SW480 (cell line): ENCODE measurements around the gene DUSP7.

Source experiments
- DNase-seq: peaks from one replicate; pipeline ENCODE4 v3.0.0-alpha.2; 2016; ENCODE audit warnings: low spot score

Gene DUSP7

GRCh38 chr3:52028572-52028971, 27.8 kb downstream of the DUSP7 start:
- DNase-seq: no peak

GRCh38 chr3:52026041-52026440, 30.3 kb downstream of the DUSP7 start:
- no peak for DNase-seq

GRCh38 chr3:52025453-52025852, 30.9 kb downstream of the DUSP7 start:
- no peak for DNase-seq

DNA sequence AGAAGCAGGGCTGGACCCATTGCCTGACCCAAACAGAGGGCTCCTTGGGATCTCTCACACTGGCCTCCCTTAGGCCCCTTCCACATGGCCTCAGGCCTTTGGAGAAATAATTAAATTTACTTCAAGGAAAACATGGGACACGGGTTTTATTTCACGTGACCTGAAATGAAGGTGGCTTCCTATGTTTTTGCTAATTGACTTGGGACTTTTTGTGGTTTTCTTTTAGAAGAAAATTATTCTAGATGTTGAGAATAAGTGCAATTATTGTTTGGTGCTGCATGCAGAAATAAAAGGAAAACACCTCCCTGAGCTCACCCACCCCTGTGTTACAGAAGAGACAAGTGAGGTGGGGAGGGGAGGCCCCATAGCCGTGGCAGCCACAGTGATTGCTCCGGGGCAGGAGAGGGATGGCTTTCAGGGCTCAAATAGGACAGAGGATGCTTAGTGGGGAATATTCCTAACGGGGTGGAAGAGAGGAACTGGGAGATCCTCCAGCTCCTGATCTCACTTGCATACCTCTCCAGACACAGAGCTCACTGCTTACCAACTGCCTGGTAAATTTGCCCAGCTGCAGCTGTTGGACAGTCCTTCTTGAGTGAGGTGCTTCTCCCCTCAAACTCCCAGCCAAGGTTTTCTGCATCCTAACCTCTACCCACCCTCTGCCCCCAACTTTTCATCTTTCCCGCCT, 31.5 kb downstream of the DUSP7 start:
- DNase-seq: no peak

- DNase-seq: no peak
These were observed 32.3 kb downstream of the DUSP7 start for GRCh38 chr3:52023860-52024764.

DNA sequence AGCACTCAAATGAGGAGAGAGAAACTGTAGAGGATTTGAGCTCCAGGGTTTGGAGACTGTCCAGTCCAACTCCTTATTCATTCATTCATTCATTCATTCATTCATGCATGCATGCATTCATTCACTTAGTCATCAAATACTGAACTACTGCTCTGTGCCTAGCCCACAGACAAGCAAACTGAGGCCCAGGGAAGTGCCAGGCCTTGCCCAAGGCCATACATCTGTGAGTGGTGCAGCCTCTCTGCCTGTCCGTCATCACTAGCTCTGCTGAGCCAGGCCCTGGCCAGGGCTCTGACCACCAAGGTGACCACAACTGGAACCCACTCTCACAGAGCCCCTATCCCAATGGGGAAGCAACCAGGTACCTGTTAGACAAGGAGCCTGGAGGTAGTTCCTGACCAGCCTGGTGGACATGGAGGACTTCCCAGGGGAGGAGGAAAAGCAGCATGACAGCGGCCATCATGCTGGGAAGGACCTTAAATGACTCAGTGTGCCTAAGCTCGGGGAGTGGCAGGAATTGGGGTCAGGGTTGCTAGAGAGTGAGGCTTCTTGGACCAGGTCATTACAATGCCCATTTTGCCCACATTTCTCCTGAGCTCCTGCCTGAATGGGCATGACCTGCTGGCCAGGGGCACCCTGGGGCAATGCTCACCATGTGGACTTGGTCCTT, 33.1 kb downstream of the DUSP7 start:
- no peak for DNase-seq

GRCh38 chr3:52022323-52023100, 33.9 kb downstream of the DUSP7 start:
- no peak for DNase-seq

GRCh38 chr3:52021489-52022268, 34.7 kb downstream of the DUSP7 start:
- no peak for DNase-seq

- no peak for DNase-seq
These were observed 35.6 kb downstream of the DUSP7 start for GRCh38 chr3:52020796-52021195.

DNA sequence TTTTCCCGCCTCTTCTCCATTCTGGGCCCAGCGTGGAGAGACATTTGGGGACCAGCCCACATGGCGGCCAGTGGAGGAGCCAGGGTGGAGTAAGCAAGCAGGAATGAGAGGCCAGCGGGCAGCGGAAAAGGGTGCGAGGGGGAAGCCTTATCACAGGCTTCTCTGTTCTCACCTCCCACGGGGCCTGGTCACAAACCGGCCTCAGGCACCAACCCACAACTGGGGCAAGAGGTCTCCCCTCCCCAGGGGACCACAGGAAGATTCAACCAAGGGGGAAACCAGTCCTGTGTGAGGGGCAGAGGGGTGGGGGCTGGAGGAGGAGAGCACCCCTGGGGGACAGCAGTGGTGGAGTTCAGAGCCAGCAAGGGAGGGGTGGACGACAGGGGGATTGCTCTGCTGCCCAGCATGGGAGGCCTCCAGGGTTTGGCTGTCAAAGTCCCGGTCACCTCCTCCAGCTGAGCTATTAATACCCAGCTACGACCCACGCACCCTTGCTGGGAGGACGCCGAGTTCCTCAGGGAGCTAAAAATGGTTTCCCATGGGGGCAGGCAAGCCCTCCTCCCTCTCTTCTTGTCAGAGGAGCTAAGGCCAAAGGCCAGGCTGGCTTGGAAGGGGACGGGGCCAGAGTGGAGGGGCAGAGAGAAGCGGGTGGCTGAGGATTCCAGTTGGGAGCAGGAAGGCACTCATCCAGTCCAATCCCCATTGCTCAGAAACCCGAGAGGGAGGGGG, 36.9 kb downstream of the DUSP7 start:
- no peak for DNase-seq

DNA sequence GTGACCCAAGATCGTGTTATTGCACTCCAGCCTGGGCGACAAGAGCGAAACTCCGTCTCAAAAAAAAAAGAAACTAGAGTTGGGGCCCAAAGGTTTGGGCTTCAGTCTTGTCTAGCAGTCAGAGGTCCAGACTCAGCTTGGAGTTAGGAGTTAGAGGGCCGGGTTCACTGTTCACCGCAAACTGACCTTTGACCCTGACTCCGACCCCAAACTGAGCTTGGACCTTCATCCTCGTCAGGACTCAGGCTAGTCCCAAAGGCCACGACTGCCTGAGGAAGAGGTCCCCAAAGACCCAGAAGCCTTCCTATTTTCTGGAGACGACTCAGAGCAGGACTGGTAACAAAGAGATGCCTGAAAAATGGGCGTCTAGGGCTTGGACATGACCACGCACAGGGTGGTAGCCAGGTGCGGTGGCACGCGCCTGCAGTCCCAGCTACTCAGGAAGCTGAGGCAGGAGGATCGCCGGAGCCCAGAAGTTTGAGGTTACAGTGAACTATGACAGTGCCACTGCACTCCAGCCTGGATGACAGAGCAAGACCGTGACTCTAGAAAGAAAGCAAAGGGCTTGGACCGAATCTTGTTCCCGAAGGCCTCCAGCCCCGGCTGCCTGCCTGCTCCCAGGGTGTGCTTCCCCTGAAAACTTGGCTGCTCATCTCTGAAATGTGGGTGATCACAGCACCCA, 37.9 kb downstream of the DUSP7 start:
- no peak for DNase-seq

DNA sequence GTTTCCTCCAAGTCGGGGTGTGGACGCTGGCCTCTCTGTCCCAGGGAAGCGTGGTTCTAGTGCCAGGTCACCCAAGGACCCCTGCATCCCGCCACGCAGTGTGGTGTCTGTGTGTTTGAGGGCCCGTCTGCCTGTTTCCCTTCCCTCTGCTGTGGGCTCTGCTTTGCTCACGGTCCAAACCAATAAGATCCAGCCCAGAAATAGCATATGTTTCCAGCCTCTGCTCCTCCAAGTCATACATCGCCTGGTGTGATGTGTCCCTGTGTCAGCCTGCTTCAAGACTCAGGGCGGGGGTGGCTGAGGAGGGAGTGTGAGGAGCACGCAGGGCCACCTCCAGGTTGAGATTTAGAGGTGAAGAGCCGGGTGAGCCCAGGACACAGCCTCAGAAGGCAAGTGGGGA, 38.8 kb downstream of the DUSP7 start:
- DNase-seq: no peak

DNA sequence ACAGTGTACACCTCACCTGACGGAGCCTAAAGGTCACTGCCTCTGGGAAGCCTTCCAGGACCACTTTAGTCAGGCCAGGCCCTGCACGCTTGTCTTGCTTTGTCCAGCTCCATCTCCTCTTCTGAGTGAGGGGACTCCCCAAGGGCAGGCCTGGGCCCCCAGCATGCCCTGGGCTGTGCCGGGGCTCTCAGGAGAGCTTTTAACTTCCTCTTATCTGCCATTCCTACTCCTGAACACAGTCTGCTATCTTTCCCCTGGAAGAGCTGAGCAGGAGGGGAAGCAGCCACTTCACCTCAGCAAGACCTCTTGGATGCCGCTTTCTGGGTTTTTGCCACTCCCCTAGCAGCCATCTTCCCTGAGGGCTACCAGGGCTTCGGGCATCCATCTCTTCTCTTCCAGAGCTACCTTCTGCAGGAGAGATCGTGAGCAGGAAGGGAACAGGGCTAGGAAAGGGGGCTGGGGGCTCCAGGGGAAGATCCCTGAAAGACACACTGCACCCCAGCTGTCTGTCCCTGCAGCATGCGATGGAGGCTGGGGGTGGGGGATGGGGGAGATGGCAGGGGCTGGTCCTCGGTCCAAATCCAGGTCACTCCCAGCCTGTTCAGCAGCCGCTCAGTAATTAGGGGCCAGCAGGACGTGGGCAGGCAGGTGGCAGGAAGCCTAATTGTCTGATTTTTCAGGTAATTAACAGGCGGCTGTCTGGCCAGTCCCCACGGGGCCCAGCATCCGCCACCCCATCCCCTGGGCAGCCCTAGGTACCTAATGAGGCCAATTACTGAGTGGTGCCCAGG, 40.7 kb downstream of the DUSP7 start:
- no peak for DNase-seq

GRCh38 chr3:52014613-52015012, 41.8 kb downstream of the DUSP7 start:
- no peak for DNase-seq

DNA sequence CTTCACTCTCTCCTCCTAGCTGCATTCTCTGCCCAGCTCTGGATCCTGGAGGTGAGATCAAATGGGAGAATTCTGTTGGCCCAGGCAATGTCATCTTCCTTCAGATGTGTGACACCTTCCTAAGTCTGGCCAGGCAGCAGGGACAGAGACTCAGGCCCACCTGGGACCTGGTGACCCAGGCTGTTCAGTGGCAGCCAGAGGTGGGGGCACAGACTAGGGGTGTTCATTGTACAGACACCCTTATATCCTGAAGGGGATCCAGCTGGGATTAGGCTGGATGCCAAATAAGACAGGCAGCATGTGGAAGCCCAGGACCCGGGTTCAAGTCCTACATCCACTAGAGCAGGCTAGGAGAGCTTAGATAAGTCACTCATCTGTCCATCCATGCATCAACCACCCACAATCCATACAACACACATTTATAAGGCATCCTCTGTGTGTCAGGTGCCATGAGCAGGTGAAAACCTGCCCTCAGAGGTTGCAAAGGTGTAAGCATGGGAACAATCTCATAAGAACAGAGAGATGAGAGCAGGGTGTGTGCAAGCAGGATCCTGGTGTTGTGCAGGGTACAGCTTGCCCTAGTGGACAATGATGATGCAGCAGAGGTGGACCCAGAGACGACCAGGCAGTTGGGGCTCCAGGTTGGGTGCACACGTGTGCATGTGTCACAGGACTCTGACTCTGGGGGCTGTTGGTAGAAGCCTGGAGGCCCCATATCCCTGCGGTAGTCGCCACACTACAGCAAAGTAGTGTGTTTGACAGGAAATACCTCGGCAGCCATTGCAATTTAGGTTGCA, 42.4 kb downstream of the DUSP7 start:
- no peak for DNase-seq

DNA sequence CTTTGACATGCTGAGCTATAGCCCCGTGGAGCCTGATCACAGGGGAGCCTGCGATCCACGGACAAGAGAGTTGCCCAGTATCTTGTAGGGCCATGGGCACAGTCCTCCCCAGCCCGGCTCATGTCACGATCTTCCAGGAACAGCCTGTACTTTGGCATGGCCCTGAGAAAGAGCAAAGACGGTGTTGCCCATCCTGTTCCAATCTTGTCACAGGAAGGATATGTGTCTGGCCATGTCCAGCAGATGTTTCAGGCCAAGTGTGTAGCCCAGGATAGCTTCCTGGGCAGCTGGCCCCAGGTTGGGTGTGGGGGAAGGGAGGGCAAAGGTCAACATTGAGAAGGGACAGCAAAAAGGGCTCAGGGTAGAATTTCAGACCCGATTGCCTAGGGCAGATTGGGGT, 43.7 kb downstream of the DUSP7 start:
- DNase-seq: no peak

DNA sequence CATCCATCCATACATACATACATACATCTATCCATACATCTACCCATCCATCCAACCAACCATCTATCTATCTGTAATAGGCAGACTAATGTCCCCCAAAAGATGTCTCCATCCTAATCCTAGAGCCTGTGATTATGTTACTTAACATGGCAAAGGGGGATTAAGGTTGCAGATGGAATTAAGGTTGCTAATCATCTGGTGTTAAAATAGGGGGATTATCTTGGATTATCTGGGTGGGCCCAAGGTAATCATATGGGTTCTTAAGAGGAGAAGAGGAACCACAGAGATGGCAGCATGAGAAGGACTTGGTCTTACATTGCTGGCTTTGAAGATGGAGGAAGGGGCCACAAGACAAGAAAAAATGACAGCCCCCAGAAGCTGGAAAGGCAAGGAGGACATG, 45.9 kb downstream of the DUSP7 start:
- no peak for DNase-seq

- DNase-seq: no peak
These were observed 49.1 kb downstream of the DUSP7 start for GRCh38 chr3:52007291-52007690.

GRCh38 chr3:52006820-52007133, 49.6 kb downstream of the DUSP7 start:
- no peak for DNase-seq
